Epithelial cell of esophagus (primary cell): ENCODE data around the gene GPATCH1.

Source experiments
- DNase-seq: peaks from one replicate; pipeline ENCODE4 v3.0.0; 2010; ENCODE audit warnings: low read depth
- H3K4me3 ChIP-seq: 2 replicates; pipeline ENCODE4 v1.5.1; 2011; ENCODE audit warnings: mild to moderate bottlenecking, low read length, control low read depth
- TF ChIP-seq, protein P1 (sequence below): IDR thresholded peaks from 2 replicates; pipeline ENCODE4 v1.5.1; 2011; ENCODE audit warnings: low read depth, mild to moderate bottlenecking, low read length, control low read depth, inconsistent platforms; ENCODE audit not compliant: insufficient read depth; ENCODE audit errors: missing control alignments

The GPATCH1 gene

GRCh38 chr19:33177417-33177979 lies 96.5 kb downstream of the GPATCH1 start:
- TF ChIP-seq, protein P1, sequence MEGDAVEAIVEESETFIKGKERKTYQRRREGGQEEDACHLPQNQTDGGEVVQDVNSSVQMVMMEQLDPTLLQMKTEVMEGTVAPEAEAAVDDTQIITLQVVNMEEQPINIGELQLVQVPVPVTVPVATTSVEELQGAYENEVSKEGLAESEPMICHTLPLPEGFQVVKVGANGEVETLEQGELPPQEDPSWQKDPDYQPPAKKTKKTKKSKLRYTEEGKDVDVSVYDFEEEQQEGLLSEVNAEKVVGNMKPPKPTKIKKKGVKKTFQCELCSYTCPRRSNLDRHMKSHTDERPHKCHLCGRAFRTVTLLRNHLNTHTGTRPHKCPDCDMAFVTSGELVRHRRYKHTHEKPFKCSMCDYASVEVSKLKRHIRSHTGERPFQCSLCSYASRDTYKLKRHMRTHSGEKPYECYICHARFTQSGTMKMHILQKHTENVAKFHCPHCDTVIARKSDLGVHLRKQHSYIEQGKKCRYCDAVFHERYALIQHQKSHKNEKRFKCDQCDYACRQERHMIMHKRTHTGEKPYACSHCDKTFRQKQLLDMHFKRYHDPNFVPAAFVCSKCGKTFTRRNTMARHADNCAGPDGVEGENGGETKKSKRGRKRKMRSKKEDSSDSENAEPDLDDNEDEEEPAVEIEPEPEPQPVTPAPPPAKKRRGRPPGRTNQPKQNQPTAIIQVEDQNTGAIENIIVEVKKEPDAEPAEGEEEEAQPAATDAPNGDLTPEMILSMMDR = peak; percentile 35
- H3K4me3 ChIP-seq = peak overlapping the region; percentile 56
- DNase-seq = no peak
